GM12878 (cell line): ENCODE measurements around the gene TBX10. TPM values are rescaled to one million over a fixed set of nuclear protein-coding genes. Genes with fewer than 3 reads are reported as not detected.

Source experiments
- ATAC-seq: fragments of 200-7000 bp; cut with Tn5 transposase; 3 replicates; pipeline ENCODE4 v1.9.1; 2020; ENCODE audit warnings: mild to moderate bottlenecking, moderate library complexity
- BruUV-seq: library from RNA; stranded (reverse); fragments of 400-500 nt; replicated peaks from 2 replicates; lab custom pipeline; 2021; lab: Mats Ljungman, UMichigan
- CTCF ChIA-PET: fragments of 300-600 bp; sonication (Branson Sonifier 250); formaldehyde crosslinking; extraction: SDS; loops from one replicate; lab custom pipeline; 2021; ENCODE audit warnings: inconsistent platforms; lab: Yijun Ruan, JAX
- POLR2A ChIA-PET: fragments of 350-600 bp; formaldehyde crosslinking; extraction: SDS; loops from one replicate; lab custom pipeline; 2021; ENCODE audit warnings: inconsistent platforms; lab: Charles Lee
- RAD21 ChIA-PET: fragments of 300-600 bp; sonication (Branson Sonifier 250); formaldehyde crosslinking; loops from one replicate; lab custom pipeline; 2023; ENCODE audit warnings: antibody characterized with exemption; ENCODE audit not compliant: unreplicated experiment; lab: Charles Lee
- SMC1A ChIA-PET: fragments of 300-600 bp; sonication (Branson Sonifier 250); formaldehyde crosslinking; loops from one replicate; lab custom pipeline; 2023; ENCODE audit not compliant: unreplicated experiment, uncharacterized antibody; lab: Charles Lee
- DNase-seq: peaks from one replicate; pipeline ENCODE4 v3.0.0-alpha.2; 2011; ENCODE audit warnings: low read depth, low spot score
- FAIRE-seq: peaks from 3 replicates; lab custom pipeline; 2011; peaks lifted over from hg19 to GRCh38; lab: Jason Lieb, UNC
- H2AFZ ChIP-seq: 2 replicates; pipeline ENCODE4 v1.6.0; 2011; ENCODE audit warnings: low read depth, low read length, control low read depth; ENCODE audit not compliant: control insufficient read depth
- H3K27ac ChIP-seq: 2 replicates; pipeline ENCODE4 v1.5.1; 2011; ENCODE audit warnings: control low read depth; ENCODE audit not compliant: control insufficient read depth, insufficient read depth
- H3K27me3 ChIP-seq, 2 experiments: replicated peaks in 1 of 2; 2 replicates each; pipeline versions ENCODE4 v1.6.0 to v1.6.1; 2011; ENCODE audit warnings: low read length in 1 of 2; ENCODE audit not compliant: control insufficient read depth in 2 of 2, insufficient read depth in 2 of 2
- H3K36me3 ChIP-seq, 2 experiments: 2 replicates each; pipeline ENCODE4 v1.5.1; 2011; ENCODE audit warnings: low read length in 1 of 2; ENCODE audit not compliant: control insufficient read depth in 2 of 2, insufficient read depth in 2 of 2
- H3K4me1 ChIP-seq: 2 replicates; pipeline ENCODE4 v1.6.1; 2011; ENCODE audit warnings: mild to moderate bottlenecking, low read length, moderate library complexity, mixed read lengths; ENCODE audit not compliant: control insufficient read depth, insufficient read depth
- H3K4me2 ChIP-seq: 2 replicates; pipeline ENCODE4 v1.6.0; 2011; ENCODE audit warnings: control low read depth; ENCODE audit not compliant: control insufficient read depth, insufficient read depth
- H3K4me3 ChIP-seq: fragments of 200-600 bp; sonication (generic); 2 replicates; pipeline ENCODE4 v1.5.1; 2016
- H3K79me2 ChIP-seq: 2 replicates; pipeline ENCODE4 v1.6.0; 2011; ENCODE audit warnings: low read length; ENCODE audit not compliant: control insufficient read depth, insufficient read depth
- H3K9ac ChIP-seq: 2 replicates; pipeline ENCODE4 v1.8.0; 2011; ENCODE audit warnings: low read length, control low read depth, mixed read lengths; ENCODE audit not compliant: control insufficient read depth, insufficient read depth
- H3K9me3 ChIP-seq: replicated peaks from 3 replicates; pipeline ENCODE4 v1.5.1; 2011; ENCODE audit warnings: mild to moderate bottlenecking, low read length; ENCODE audit not compliant: control insufficient read depth, insufficient read depth
- H4K20me1 ChIP-seq: 2 replicates; pipeline ENCODE4 v1.6.0; 2011; ENCODE audit not compliant: control insufficient read depth, insufficient read depth
- ESRRA ChIP-seq: IDR thresholded peaks from 2 replicates; pipeline ENCODE4 v1.6.1; 2012; ENCODE audit warnings: mild to moderate bottlenecking, low read length, improper control_type of control experiment
- HDGF ChIP-seq: fragments of 450-650 bp; IDR thresholded peaks from 2 replicates; pipeline ENCODE4 v1.6.1; 2016; ENCODE audit warnings: antibody characterized with exemption
- LARP7 ChIP-seq: fragments of 450-650 bp; IDR thresholded peaks from 2 replicates; pipeline ENCODE4 v1.6.1; 2017; ENCODE audit warnings: mild to moderate bottlenecking
- RAD51 ChIP-seq: fragments of 450-650 bp; IDR thresholded peaks from 2 replicates; pipeline ENCODE4 v1.6.1; 2016; ENCODE audit warnings: moderate library complexity, mild to moderate bottlenecking, inconsistent platforms
- TCF3 ChIP-seq: IDR thresholded peaks from 2 replicates; pipeline ENCODE4 v1.6.1; 2012; ENCODE audit warnings: low read depth, mild to moderate bottlenecking, low read length, borderline replicate concordance; ENCODE audit not compliant: insufficient read depth
- ZNF24 ChIP-seq: fragments of 450-650 bp; IDR thresholded peaks from 2 replicates; pipeline ENCODE4 v1.6.1; 2017; ENCODE audit warnings: antibody characterized with exemption, mild to moderate bottlenecking
- WGBS: methylation state at CpG from one replicate; pipeline ENCODE4 v1.1.6; 2016; ENCODE audit warnings: low lambda C conversion rate; ENCODE audit not compliant: insufficient replicate concordance, insufficient coverage; ENCODE audit errors: missing lambda C conversion rate; 5-methylcytosine and 5-hydroxymethylcytosine counted together
- in situ Hi-C: fragments of 300-500 bp; cut with MboI; formaldehyde crosslinking; loops from 9 replicates; pipeline ENCODE4 v1.14.3; 2018; ENCODE audit warnings: mixed read lengths
- intact Hi-C: fragments of 100-400 bp; cut with micrococcal nuclease; formaldehyde crosslinking; loops from one replicate; pipeline ENCODE4 v1.14.2; 2022; ENCODE audit not compliant: unreplicated experiment
- polyA plus RNA-seq, 11 experiments: library from polyadenylated mRNA; depleted of rRNA in 4 of 11; unstranded in 6 of 11; stranded (reverse) in 5 of 11; fragments of >200 nt; fragmentation: Nextera tagmentation in 4 of 11; fragmentation: Illumina TruSeq in 1 of 11; extraction: Ambion mirVana in 4 of 11; extraction: Trizol in 1 of 11; gene quantifications; 1 replicate in 1 of 11; 2 replicates in 10 of 11; pipeline versions ENCODE4 v1.2.1 to v1.2.3, GENCODE V29; 2011 to 2016; ENCODE audit warnings: inconsistent platforms in 2 of 11, missing spikeins in 2 of 11, low read depth in 1 of 11
- total RNA-seq, 4 experiments: library from RNA; depleted of rRNA in 3 of 4; stranded (reverse); fragments of >200 nt in 3 of 4; fragmentation: Illumina TruSeq in 1 of 4; extraction: Trizol in 1 of 4; gene quantifications; 2 replicates each; pipeline versions ENCODE4 v1.2.1 to v1.2.3, GENCODE V29; 2013 to 2021
- TF ChIP-seq, protein P1 (sequence below): IDR thresholded peaks from 2 replicates; pipeline ENCODE4 v1.6.1; 2012; ENCODE audit warnings: low read depth, low read length, improper control_type of control experiment
- TF ChIP-seq, protein P2 (sequence below): fragments of 450-650 bp; IDR thresholded peaks from 2 replicates; pipeline ENCODE4 v1.6.1; 2016; ENCODE audit warnings: mild to moderate bottlenecking, moderate library complexity, borderline replicate concordance
- TF ChIP-seq, protein P3 (sequence below): fragments of 450-650 bp; formaldehyde crosslinking; IDR thresholded peaks from 2 replicates; pipeline ENCODE4 v1.4.0; 2022; ENCODE audit warnings: mild to moderate bottlenecking, moderate library complexity

TBX10 gene
- total and polyA plus RNA-seq, 10 of the 15 experiments (the other 5 are each of a cell fraction or from before 2014, with no cell fraction given), result 0.10 to 0.44 (median 0.20) TPM; not detected in 4

DNA sequence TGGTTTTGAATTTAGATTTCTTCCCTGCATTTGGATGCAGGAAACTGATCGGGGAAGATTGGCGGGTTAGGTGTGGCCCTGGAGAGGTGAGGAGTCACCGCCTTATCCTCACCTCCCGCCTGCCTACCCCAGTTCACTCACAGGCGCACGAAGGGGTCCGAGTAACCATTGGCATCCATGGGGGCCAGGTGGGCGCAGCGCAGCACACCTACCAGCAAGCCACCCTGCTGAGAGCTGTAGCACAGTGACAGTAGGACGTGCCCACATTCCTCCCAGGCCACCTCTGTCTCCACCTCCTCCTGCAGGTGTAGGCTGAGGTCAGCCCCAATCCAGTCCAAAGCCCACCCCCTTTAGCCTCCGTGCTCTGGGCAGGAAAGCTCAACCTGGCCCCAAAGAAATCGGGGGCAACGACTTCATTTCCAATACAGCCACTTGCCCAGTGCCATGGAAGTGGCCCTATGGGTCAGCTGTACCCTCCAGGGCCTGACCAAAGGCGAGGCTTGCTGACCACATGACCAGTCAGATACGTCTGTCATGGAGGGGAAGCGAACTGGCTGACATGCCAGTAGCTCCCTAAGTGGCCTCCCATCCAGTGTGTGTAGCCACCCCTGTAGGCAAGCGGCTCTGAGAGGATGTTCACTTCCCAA lies 26.1 kb downstream of the TBX10 start:
- CTCF ChIA-PET, result interaction anchor here (0.7 to 6.0 kb wide), 10 partner anchors 13 to 148 kb away, joined by 3 to 71 read pairs (median 8); partner anchors contain the start of genes ACY3, GSTP1 and NUDT8
- no peak for FAIRE-seq
- 60% methylated on average over 17 of the region's 17 CpGs for whole genome bisulfite sequencing
- H3K4me2 ChIP-seq, result peak overlapping the region; percentile 69
- no peak for ATAC-seq
- peaks cover 23% of the 10 kb centered on the region for H3K4me1 ChIP-seq
- no TSS peak for BruUV-seq
- no peaks in the 10 kb centered on the region for H3K9me3 ChIP-seq
- peak overlapping the region; percentile 76 for H3K9ac ChIP-seq
- peak overlapping the region; percentile 97 for H3K27ac ChIP-seq
- H4K20me1 ChIP-seq, result no peaks in the 10 kb centered on the region
- no peak overlapping the region for H3K4me3 ChIP-seq
- in situ Hi-C loops, result no loop called here
- intact Hi-C loops, result loop anchor here (5.0 kb wide), 1 partner anchor 41 kb away; no protein-coding TSS in a partner anchor
- TF ChIP-seq, protein P1, sequence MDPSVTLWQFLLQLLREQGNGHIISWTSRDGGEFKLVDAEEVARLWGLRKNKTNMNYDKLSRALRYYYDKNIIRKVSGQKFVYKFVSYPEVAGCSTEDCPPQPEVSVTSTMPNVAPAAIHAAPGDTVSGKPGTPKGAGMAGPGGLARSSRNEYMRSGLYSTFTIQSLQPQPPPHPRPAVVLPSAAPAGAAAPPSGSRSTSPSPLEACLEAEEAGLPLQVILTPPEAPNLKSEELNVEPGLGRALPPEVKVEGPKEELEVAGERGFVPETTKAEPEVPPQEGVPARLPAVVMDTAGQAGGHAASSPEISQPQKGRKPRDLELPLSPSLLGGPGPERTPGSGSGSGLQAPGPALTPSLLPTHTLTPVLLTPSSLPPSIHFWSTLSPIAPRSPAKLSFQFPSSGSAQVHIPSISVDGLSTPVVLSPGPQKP, result 0 out of 2 replicates have a peak, but pooled peaks have one; percentile 1
- TF ChIP-seq ESRRA (no peak), LARP7 (peak; percentile 75), TCF3 (no peak), ZNF24 (no peak), HDGF (0 out of 2 replicates have a peak, but pooled peaks have one; percentile 56), RAD51 (peak; percentile 31; the same call in 1 of the 2 replicates)
- TF ChIP-seq, protein P2, sequence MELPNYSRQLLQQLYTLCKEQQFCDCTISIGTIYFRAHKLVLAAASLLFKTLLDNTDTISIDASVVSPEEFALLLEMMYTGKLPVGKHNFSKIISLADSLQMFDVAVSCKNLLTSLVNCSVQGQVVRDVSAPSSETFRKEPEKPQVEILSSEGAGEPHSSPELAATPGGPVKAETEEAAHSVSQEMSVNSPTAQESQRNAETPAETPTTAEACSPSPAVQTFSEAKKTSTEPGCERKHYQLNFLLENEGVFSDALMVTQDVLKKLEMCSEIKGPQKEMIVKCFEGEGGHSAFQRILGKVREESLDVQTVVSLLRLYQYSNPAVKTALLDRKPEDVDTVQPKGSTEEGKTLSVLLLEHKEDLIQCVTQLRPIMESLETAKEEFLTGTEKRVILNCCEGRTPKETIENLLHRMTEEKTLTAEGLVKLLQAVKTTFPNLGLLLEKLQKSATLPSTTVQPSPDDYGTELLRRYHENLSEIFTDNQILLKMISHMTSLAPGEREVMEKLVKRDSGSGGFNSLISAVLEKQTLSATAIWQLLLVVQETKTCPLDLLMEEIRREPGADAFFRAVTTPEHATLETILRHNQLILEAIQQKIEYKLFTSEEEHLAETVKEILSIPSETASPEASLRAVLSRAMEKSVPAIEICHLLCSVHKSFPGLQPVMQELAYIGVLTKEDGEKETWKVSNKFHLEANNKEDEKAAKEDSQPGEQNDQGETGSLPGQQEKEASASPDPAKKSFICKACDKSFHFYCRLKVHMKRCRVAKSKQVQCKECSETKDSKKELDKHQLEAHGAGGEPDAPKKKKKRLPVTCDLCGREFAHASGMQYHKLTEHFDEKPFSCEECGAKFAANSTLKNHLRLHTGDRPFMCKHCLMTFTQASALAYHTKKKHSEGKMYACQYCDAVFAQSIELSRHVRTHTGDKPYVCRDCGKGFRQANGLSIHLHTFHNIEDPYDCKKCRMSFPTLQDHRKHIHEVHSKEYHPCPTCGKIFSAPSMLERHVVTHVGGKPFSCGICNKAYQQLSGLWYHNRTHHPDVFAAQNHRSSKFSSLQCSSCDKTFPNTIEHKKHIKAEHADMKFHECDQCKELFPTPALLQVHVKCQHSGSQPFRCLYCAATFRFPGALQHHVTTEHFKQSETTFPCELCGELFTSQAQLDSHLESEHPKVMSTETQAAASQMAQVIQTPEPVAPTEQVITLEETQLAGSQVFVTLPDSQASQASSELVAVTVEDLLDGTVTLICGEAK, result no peak
- TF ChIP-seq, protein P3, sequence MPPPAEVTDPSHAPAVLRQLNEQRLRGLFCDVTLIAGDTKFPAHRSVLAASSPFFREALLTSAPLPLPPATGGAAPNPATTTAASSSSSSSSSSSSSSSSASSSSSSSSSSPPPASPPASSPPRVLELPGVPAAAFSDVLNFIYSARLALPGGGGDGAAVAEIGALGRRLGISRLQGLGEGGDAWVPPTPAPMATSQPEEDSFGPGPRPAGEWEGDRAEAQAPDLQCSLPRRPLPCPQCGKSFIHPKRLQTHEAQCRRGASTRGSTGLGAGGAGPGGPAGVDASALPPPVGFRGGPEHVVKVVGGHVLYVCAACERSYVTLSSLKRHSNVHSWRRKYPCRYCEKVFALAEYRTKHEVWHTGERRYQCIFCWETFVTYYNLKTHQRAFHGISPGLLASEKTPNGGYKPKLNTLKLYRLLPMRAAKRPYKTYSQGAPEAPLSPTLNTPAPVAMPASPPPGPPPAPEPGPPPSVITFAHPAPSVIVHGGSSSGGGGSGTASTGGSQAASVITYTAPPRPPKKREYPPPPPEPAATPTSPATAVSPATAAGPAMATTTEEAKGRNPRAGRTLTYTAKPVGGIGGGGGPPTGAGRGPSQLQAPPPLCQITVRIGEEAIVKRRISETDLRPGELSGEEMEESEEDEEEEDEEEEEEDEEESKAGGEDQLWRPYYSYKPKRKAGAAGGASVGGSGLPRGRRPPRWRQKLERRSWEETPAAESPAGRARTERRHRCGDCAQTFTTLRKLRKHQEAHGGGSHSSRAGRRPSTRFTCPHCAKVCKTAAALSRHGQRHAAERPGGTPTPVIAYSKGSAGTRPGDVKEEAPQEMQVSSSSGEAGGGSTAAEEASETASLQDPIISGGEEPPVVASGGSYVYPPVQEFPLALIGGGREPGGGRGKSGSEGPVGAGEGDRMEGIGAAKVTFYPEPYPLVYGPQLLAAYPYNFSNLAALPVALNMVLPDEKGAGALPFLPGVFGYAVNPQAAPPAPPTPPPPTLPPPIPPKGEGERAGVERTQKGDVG (CRISPR knock-in tag), result peak; percentile 74; the same call in 1 of the 2 replicates
- POLR2A ChIA-PET, result interaction anchor here (1.1 to 3.5 kb wide), 8 partner anchors 13 to 260 kb away, joined by 3 to 25 read pairs (median 6); partner anchors contain the start of genes ACY3, GSTP1, NUDT8 and POLD4
- RAD21 ChIA-PET, result interaction anchor here (0.6 to 2.9 kb wide), 8 partner anchors 13 to 53 kb away, joined by 3 to 26 read pairs (median 5); partner anchors contain the start of genes GSTP1 and NUDT8
- peaks cover 10 to 22% of the 10 kb centered on the region in 2 experiments; a peak in 3 of 4 replicates for H3K36me3 ChIP-seq
- peaks cover under 1% of the 10 kb centered on the region for H3K79me2 ChIP-seq
- SMC1A ChIA-PET, result interaction anchor here (1.1 to 3.4 kb wide), 8 partner anchors 11 to 53 kb away, joined by 3 to 15 read pairs (median 6); partner anchors contain the start of genes GSTP1 and NUDT8
- DNase-seq, result no peak
- peak overlapping the region; percentile 89 for H2AFZ ChIP-seq
- no peaks in the 10 kb centered on the region for H3K27me3 ChIP-seq
